Cerebellar cortex (tissue), 1 donor: Measurements from ENCODE around the gene DUS1L.

Source experiments
- DNase-seq: peaks from one replicate; pipeline ENCODE4 v3.0.0-alpha.2; 2015; ENCODE audit warnings: low spot score

The DUS1L gene

DNA sequence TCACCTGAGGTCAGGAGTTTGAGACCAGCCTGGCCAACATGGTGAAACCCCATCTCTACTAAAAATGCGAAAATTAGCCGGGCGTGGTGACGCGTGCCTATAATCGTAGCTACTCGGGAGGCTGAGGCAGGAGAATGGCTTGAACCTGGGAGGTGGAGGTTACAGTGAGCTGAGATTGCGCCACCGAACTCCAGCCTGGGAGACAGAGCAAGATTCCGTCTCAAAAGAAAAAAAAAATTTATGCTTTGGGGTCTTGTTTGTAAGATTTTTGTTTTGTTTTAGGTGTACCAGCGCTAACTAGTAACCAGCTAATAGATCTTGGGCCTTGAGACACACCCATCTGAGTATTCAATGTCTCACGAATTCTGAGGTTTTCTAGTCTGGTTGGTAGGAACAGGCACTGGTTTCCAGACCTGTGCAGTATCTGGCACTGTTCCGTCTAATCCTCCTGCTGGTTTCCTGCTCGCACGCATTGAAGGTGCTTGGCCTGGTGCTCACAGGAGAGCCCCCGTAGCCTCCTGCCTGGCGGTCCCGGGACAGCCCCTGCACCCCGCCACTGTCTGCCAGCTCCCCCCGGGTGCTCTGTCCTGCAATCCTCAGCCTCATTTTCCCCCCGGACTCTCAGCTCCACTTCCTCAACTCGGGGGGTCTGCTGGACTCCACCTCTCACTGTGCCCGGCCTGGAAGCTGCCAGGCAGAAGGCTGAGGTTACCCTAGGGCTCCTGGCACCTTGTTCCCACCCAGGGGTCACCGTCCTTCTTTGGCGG is 10.6 kb upstream of the DUS1L start:
- DNase-seq = peak; percentile 30

DNA sequence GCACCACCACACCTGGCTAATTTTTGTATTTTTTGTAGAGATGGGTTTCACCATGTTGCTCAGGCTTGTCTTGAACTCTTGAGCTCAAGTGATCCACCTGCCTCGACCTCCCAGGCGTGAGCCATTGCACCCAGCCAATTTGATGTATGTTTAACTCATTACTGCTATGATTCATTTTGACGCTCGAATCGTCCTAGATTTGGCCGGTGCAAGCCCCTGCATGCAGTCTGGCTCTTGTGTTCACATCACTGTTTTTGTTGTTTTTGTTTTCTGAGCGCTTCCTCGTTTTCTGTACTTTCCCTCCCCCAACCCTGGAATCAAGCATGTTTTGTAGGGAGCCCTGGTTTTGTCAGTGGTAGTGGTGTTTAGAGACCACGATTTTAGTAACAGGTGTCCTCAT is 7.8 kb upstream of the DUS1L start:
- DNase-seq = no peak

DNA sequence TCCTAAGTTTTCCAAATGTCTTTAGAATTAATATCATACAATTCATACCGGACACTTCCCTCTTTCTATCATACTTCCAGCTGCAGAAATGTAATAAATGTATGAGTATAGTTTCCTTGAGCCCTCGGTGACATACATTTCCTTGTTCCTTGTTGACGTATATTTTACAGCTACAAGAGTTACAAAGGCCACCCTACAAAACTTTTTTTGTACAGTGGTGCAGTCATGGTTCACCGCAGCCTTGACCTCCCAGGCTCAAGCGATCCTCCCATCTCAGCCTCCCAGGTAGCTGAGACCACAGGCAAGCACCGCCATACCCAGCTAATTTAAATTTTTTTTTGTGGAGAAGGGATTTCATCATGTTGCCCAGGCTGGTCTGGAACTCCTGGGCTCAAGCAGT is 7.2 kb upstream of the DUS1L start:
- DNase-seq = no peak

DNA sequence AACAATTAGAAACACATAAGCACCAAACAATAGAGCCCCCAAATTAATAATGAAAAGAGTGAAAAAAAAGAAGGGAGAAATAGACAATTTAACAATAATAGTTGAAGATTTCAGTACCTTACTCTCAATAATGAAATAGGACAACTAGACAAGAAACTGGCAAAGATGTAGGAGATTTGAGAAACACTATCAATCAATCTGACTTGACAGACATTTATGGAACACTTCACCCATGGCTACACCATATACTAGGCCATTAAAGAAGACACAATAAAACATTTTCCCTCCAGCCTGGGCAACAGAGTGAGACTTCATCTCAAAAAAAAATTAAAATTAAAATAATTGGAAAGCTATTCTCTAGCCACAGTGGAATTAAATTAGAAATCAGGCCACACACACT is 5.0 kb upstream of the DUS1L start:
- no peak for DNase-seq

DNA sequence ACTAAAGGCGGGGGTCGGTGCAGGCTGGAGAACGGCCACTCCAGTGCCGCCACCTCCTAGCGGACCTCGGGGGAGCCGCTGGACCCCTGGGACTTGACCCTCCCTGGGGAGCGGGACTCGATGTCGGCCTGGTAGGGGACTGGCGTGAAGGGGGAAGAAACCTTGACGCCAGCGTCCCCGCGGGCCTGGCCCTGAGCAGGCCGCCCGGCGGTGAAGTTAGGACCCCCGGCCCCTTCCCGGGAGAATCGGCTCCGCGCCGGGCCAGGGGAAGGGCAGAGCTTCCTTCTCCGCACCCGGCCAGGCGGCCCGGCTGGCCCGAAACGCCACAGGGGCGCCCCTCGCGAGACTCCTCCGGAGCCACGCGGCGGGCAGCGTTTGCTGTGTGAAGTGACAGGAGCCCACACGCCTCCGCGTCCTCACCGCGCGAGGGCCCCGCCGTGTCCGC is 389 bp downstream of the DUS1L start:
- no peak for DNase-seq

DNA sequence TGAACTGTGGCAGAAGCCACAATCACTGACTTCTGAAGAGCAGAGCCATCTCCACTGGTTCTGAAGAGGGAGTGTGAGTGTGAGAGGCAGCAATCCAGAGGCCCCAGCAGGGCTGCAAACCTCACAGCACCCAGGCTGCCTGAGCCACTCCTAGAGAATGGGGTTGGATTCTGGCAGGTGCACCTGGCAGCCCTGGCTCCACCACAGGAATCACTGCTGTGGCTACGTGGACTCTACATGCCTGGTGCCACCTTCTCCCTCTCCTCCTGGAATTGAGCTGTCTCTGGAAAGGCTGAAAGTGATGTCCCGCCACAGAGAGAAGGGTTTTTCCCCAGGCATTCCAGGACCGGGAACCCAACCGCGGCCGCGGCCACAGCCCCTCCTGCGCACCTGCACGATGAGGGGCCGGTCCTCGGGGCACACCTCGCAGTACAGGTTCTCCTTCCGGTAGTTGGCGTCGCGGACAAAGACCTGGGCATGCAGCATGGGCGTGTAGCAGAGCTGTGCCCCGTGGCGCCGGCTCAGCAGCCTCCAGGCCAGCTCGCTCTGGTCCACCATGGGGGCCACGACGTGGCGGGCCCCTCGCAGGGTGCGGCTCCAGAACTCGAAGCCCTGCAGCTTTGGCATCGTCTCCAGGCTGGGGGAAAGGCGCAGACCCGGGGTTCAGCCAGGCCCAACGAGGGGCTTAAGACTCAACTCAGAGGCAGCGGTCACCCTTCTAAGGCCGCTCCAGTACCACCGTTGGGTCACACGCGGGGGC is 991 bp downstream of the DUS1L start:
- no peak for DNase-seq

DNA sequence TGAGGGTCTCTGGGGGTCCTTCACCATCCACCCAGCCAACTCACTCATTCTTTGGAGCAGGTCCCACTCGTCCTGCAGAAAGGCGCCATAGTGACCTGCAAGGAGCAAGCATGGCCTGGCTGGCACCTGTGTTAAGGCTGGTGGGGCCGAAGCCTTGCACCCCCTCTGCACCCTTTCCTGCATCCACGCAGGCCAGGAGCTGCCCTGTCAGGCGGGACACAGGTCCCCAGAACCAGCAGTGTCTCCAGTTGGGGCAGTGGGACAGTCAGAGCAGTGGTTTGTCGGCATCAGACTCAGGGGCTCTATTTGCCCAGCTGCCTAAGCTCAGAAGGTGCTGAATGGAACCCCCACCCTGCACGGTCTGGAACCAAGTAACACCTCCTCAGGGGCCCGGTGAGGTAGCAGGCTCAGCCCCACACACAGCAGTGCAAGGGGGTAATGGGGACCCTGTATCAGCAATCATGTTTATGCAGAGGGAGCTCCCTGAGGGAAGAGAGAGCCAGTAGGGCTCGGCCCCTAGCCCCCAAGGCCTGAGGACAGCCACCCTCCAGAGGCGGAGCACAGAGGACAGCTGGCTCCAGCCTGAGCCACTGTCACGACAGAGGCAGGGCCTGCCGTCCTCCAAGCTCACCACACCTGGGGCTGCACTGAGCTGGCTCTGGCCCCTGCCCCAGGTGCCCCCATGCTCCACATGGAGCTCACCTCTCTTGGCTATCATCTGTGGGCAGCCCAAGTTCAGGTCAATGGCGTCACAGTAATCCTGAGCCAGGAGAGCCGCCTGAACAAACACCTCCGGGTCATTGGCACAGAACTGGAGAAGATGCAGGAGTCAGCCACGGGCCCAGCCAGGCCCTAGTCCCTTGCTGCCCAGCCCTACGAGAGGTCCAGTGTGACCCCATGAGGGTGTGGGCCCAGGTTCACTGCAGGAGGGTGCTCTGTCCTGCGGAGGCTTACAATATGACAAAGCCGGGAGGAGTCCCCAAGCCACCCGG is 1.9 kb downstream of the DUS1L start:
- DNase-seq = no peak

DNA sequence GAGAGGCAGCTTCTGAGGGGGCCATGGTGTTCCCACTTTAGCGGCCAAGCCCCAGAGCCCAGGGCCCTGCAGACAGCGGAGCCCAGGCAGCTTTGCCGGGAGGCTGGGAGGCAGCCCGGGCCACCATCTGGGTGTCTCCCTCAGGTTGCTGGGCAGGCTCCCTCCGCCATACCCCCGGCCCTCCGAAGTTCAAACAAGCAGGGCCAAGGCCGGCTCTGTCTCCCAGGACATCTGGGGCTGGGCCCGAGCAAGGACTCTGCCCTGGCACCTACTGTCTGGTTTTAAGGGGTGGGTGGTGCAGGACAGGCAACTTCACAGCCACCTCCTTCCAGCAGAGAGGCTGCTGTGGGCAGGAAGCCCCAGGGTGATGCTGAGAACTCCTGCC is 2.6 kb downstream of the DUS1L start:
- no peak for DNase-seq

DNA sequence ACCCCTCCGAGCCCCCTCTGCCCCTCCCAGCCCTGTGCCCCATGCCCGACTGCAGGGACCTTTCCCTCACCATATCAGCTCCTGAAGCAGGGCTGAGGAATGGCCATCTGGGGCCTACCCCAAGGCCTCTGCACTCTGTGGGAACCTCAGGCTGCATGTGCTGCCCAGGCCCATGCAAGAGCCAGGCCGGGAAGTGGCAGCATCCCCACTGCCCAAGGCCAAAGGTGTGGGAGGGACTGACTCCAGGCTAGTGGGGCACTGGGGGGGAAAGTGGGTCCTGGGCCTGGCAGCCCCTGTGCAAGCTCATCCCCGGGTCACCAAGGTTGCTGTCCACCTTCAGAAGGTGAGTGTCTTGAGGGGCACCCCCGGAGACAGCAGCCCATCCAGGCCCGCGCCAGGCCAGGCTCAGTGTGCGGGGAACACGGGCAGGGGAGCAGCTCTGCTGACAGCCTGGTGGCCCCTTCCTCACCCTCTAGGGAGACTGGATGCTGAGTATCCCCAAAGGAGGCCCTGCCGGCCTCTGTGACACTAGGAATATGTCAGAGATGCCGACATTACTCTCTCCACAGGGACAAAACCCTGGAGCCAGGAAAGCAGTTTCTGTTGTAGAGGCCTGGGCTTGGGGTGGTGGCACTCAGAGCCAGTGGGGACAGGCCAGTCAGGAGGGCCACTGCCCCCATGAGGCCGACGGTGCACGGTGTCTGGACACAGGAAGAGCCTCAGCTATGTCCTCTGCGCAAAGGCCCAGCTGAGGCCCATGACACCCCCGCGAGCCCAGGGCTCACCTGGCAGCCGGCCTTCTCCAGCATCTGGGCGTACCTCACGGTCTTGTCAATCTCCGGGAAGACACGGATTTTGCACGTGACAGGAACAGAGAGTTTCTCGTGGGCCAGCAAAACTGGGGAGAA is 3.3 kb downstream of the DUS1L start:
- DNase-seq = no peak

DNA sequence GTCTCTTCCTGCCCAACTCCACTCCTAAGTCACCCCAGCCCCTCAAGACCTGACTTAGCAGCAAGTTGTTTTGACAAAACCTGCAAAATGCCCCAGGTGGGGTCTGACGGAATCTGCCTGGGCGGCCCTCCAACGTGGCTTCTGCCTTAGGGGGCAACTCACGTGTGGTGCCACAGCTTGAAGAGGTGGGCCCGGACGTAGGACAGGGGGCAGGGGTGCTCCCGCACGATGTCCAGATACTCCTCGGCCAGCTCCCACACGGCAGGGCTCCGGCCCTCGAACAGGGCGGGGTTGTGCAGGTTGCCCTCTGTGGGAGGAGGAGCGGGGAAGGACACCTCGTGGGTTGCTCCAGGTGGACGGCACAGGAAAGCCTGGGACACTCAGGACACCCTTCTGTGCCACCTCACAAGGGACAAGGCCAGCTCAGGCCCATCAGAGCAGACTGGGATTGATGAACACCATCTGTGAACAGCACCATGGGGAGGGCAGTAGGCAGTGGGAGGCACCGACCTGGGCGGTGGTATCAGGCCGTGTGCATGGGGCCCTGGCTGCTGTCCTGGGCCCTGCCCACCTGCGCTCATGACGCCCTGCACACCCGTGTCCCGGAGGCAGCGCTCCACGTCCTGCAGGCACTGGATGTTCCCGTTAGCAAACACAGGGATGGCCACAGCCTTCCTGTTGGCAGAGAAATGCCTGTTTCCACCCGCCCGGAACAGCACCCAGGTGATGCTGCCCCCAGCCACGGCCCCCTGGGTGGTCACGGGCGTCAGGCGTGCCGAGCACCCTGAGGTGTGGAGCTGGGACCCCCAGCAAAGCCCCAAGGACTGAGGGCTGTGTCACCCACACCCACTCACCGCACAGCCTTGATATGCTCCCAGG is 4.3 kb downstream of the DUS1L start:
- DNase-seq = no peak

DNA sequence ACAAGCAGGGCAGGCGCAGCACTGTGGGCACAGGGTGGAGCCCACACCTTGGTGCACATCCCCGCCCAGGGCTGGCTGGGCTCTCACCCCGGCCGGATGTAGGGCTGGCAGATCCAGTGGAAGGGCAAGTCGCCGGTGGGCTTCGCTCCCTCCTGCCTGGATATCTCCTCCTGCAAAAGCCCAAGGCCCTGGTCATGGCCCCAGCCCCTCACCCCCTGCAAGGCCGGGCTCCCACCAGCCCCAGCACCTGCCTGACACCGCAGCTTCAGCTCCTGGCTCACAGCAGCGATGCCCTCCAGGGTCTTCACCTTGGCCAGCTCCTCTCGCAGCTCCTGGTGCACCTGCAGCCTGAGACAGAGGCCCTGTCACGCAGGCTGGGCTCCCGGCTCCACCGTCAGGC is 5.0 kb downstream of the DUS1L start:
- DNase-seq = no peak

DNA sequence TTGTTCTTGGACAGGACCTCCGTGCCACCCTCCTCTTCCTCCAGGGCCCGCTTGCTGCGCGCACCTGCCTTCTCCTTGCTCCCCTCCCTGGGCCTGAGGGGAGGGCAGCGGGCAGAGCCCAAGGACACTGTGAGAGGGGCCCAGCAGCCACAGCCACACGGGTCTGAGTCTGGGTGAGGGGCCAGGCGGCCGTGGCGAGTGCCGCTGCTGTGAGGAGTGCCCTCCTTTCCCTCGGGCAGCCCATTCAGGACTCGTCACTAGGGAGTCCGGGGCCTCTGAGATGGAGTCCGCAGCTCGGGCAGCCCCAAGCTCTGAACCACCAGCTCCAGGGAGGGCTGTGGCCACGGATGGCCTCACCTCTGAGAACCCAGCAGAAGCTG is 5.6 kb downstream of the DUS1L start:
- DNase-seq = no peak

DNA sequence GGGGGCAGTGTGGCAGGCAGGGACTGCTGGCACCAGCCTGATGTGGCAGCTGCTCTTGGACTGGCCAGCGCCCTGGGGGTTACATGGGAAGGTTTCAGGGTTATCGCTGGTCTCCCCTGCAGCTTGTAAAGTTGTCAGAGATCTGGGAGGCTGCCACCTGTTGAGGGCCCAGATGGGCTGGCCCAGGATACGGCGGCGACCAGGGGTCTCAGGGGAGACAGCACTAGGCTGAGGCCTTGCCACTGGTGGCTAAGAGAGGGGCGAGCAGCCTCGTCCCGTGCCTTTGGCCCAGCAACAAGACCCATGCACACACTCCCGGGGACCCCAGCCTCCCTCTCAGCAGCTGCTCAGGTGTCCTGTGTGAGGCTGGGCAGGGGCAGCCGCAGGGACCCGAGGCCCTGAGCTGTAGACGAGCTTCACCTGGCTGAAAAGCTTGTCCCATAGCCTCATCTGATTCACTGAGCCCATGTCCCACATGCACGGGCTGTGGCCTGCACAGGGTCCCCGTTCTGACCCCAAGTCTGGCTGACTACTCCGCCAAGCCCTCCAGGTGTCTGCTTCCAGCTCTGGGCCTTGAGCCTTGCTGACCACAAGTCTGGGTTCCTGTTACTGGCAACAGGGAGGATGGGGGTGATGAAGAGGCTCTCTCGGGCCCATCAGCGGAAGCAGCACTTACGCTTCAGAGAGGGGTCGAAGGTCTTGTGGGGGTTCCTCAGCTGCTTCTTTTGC is 6.2 kb downstream of the DUS1L start:
- DNase-seq = no peak

DNA sequence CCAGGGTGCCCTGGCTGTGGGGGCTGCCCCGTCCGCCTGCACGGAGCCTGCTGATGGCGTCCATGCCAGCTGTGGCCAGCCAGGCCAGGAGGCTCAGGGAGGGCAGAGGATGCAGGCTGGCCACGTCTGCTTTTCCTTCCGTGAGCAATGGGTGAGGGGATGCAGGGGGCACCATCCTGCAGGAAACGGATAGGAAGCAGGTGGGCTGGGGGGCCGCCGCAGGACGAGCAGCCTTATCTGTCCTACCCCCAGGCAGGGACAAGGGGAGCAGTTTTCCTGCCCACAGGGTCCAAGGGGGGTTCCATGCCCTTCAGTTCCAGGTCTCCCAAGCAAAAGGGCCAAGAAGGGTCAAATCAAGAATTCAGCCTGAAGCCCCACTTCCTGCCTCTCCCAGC is 6.8 kb downstream of the DUS1L start:
- no peak for DNase-seq

DNA sequence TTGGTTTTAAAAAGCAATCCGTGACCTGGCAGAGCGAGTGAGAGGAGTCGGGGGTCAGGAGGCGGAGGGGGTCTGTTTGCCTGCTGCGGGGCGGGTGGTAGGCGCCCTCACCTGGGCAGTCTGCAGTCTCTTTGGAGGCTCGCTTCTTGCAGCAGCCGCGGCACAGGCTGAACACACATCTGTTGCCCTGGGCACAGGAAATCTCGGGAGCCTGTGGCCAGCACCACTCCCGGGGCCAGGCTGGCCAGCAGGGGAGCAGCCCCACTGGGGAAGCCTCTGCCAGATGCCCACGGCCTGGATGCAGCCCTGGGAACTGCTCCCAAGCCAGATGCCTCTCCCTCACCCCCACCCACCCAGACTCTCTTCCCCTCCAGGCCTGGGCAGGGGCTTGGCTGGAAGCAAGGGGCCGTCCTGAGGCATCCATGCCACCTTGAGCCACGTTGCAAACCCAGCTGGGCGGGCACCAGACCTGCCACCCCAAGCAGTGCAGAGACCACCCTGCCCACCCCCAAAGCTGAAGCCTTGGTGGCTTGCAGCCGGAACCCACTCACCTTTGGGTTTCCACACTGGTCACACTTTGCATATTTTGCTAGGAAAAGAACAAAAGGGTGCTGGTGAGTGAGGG is 7.3 kb downstream of the DUS1L start:
- no peak for DNase-seq

DNA sequence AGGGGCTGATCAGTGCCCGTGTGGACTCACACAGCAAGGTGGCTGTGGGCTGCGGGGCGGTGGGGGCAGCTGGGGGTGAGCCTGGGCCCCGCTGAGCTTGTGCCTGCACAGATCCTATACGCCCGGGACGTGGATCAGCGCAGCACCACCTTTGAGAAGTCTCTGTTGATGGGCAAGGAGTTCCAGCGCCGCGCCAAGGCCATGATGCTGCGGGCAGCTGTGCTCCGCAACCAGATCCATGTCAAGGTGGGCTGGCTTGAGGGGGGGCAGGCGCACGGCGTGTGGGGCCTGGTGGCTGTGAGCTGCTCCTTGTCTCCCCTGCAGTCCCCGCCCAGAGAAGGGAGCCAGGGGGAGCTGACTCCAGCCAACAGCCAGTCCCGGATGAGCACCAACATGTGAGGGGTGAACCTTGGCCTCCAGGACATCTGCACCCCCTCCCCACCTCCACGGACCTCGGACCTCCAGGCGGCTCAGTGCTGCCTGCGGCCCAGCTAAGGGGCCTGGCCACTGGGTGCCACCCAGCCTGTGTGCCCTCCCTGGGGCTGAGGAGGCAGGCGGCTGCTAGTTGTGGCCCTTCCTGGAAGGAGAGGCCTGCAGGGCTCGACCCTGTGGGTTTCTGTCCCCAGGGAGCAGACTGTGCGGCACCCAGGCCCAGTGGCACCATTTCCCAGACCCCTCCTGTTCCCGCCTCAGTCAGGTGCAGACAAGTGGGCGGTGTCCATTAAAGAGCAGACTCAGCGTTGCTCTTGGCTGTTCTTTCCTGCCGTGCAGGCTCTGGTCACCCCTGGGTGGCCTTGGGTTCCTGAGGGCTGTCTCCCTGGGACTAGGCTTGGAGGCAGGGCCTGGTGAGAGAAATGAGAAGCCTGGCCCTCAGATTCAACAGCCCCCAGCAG is 8.6 kb downstream of the DUS1L start:
- no peak for DNase-seq

DNA sequence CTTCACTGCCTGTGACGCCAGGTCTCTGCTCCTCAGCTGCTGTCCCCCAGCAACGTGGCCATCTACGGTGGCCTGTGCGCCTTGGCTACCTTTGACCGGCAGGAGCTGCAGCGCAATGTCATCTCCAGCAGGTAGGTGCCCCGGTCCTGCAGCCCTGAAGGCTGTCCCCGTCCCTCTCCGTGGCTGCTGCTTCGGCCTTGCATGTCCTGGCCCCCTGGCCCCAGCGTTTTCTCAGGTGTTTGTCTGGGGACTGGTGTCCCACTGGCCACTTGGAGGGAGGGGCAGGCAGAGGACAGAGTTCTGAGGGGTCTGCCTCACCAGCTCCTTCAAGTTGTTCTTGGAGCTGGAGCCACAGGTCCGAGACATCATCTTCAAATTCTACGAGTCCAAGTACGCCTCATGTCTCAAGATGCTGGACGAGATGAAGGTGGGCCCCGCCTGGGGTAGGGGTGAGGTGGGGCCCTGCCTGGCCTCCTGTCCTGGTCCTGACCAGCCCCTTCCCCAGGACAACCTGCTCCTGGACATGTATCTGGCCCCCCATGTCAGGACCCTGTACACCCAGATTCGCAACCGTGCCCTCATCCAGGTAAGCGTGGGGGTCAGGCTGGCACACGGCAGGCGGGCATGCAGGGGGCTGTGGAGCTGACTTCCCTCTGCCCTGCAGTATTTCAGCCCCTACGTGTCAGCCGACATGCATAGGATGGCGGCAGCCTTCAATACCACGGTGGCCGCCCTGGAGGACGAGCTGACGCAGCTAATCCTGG is 9.5 kb downstream of the DUS1L start:
- no peak for DNase-seq
